CD14-positive monocyte (primary cell): ENCODE measurements around the gene C12orf56. TPM values are rescaled to one million over a fixed set of nuclear protein-coding genes. Genes with fewer than 3 reads are reported as not detected.

Experiments
- DNase-seq, 3 donors: peaks; one replicate each; pipeline ENCODE4 v3.0.0-alpha.2; 2011 to 2022
- H2AFZ ChIP-seq: 2 replicates; pipeline ENCODE4 v1.6.0; 2012; ENCODE audit warnings: mild to moderate bottlenecking, low read depth, low read length, inconsistent platforms; ENCODE audit not compliant: insufficient read depth, poor library complexity, severe bottlenecking
- H3K27ac ChIP-seq, 2 donors: 1 replicate in 1 of 2; 2 replicates in 1 of 2; pipeline ENCODE4 v1.5.1; 2012 to 2013; ENCODE audit warnings: low read length in 2 of 2, control low read depth in 1 of 2, inconsistent platforms in 1 of 2, low read depth in 1 of 2, mild to moderate bottlenecking in 1 of 2
- H3K27me3 ChIP-seq, 2 donors: one replicate each; pipeline versions ENCODE4 v1.6.0 to v1.6.1; 2011 to 2013; ENCODE audit warnings: low read length in 2 of 2; ENCODE audit not compliant: control insufficient read depth in 2 of 2, insufficient read depth in 2 of 2
- H3K36me3 ChIP-seq, 2 donors: replicated peaks in 1 of 2; 1 replicate in 1 of 2; 2 replicates in 1 of 2; pipeline versions ENCODE4 v1.5.1 to v1.6.1; 2012 to 2013; ENCODE audit warnings: low read length in 2 of 2, control low read depth in 1 of 2, inconsistent platforms in 1 of 2, mild to moderate bottlenecking in 1 of 2; ENCODE audit not compliant: insufficient read depth in 2 of 2, control insufficient read depth in 1 of 2
- H3K4me1 ChIP-seq, 2 donors: 1 replicate in 1 of 2; 2 replicates in 1 of 2; pipeline versions ENCODE4 v1.5.1 to v1.6.1; 2012 to 2013; ENCODE audit warnings: low read length in 2 of 2, control low read depth in 1 of 2, inconsistent platforms in 1 of 2, mild to moderate bottlenecking in 1 of 2, moderate library complexity in 1 of 2; ENCODE audit not compliant: insufficient read depth in 2 of 2, control insufficient read depth in 1 of 2
- H3K4me2 ChIP-seq: replicated peaks from 2 replicates; pipeline ENCODE3; 2012; ENCODE audit warnings: low read length, moderate library complexity, mild to moderate bottlenecking; ENCODE audit not compliant: poor library complexity, severe bottlenecking; ENCODE audit errors: extremely low read depth
- H3K4me3 ChIP-seq, 3 experiments: fragments of 200-600 bp in 1 of 3; sonication (generic) in 1 of 3; replicated peaks in 1 of 3; 1 replicate in 2 of 3; 2 replicates in 1 of 3; pipeline ENCODE4 v1.5.1; 2011 to 2013; ENCODE audit warnings: low read length in 3 of 3, mild to moderate bottlenecking in 3 of 3, control low read depth in 2 of 3, low read depth in 2 of 3, inconsistent platforms in 1 of 3, moderate library complexity in 1 of 3
- H3K79me2 ChIP-seq: 2 replicates; pipeline ENCODE4 v1.6.0; 2012; ENCODE audit warnings: mild to moderate bottlenecking, control low read depth, inconsistent platforms, low read length, moderate library complexity; ENCODE audit not compliant: insufficient read depth
- H3K9ac ChIP-seq: 2 replicates; pipeline ENCODE4 v1.6.0; 2017; ENCODE audit warnings: low read length, mild to moderate bottlenecking; ENCODE audit not compliant: insufficient read depth, poor library complexity, severe bottlenecking
- H3K9me3 ChIP-seq, 2 donors: replicated peaks in 1 of 2; 1 replicate in 1 of 2; 2 replicates in 1 of 2; pipeline versions ENCODE4 v1.5.1 to v1.6.1; 2012 to 2013; ENCODE audit warnings: low read length in 2 of 2, control low read depth in 1 of 2; ENCODE audit not compliant: control insufficient read depth in 1 of 2, insufficient read depth in 1 of 2
- H4K20me1 ChIP-seq: 2 replicates; pipeline ENCODE4 v1.6.0; 2012; ENCODE audit warnings: mild to moderate bottlenecking, low read length, control low read depth, moderate library complexity; ENCODE audit not compliant: insufficient read depth
- H3K27ac Mint-ChIP-seq, 7 donors: one replicate each; pipeline ENCODE4 v1.8.0; 2020; ENCODE audit warnings: mild to moderate bottlenecking in 7 of 7, mixed read lengths in 7 of 7, moderate library complexity in 6 of 7, inconsistent platforms in 2 of 7
- H3K27me3 Mint-ChIP-seq, 3 donors: one replicate each; pipeline ENCODE4 v1.8.0; 2021 to 2022; ENCODE audit warnings: low read depth in 3 of 3, mild to moderate bottlenecking in 3 of 3, mixed read lengths in 3 of 3, moderate library complexity in 3 of 3, inconsistent platforms in 1 of 3
- H3K36me3 Mint-ChIP-seq, 2 donors: one replicate each; pipeline ENCODE4 v1.8.0; 2020; ENCODE audit warnings: mixed read lengths in 2 of 2, inconsistent platforms in 1 of 2, mild to moderate bottlenecking in 1 of 2
- H3K4me1 Mint-ChIP-seq: one replicate; pipeline ENCODE4 v1.8.0; 2020; ENCODE audit warnings: mild to moderate bottlenecking, mixed read lengths
- H3K4me3 Mint-ChIP-seq, 2 donors: one replicate each; pipeline ENCODE4 v1.8.0; 2020; ENCODE audit warnings: mild to moderate bottlenecking in 2 of 2, mixed read lengths in 2 of 2, moderate library complexity in 1 of 2
- H3K9me3 Mint-ChIP-seq, 7 donors: one replicate each; pipeline ENCODE4 v1.8.0; 2020 to 2022; ENCODE audit warnings: mixed read lengths in 7 of 7, mild to moderate bottlenecking in 6 of 7, moderate library complexity in 6 of 7, inconsistent platforms in 2 of 7
- CTCF ChIP-seq: fragments of 200-600 bp; IDR thresholded peaks from one replicate; pipeline ENCODE4 v1.8.0; 2022; ENCODE audit warnings: antibody characterized with exemption, mild to moderate bottlenecking
- WGBS: methylation state at CpG from one replicate; pipeline ENCODE4 v1.1.5; 2013; ENCODE audit warnings: missing lambda C conversion rate; ENCODE audit not compliant: insufficient coverage; 5-methylcytosine and 5-hydroxymethylcytosine counted together
- intact Hi-C, 2 donors: fragments of 100-400 bp; cut with micrococcal nuclease; formaldehyde crosslinking; loops; one replicate each; pipeline versions ENCODE4 v1.15.0 to v1.15.1; 2023
- polyA plus RNA-seq, 3 donors: library from polyadenylated mRNA; depleted of rRNA in 1 of 3; unstranded in 2 of 3; stranded (reverse) in 1 of 3; fragments of 300-500 nt in 2 of 3; fragments of >200 nt in 1 of 3; fragmentation: Illumina TruSeq in 2 of 3; gene quantifications; 1 replicate in 2 of 3; 2 replicates in 1 of 3; pipeline ENCODE4 v1.2.3, GENCODE V29; 2012 to 2021

Gene C12orf56
- polyA plus RNA-seq, 3 donors: not detected

- Mint-ChIP-seq H3K36me3 (no peaks in the 10 kb centered on the region), H3K9me3 (peaks cover 0 to 5% (median 2%) of the 10 kb centered on the region in 7 donors), H3K27ac (no peak overlapping the region), H3K4me3 (no peak overlapping the region), H3K27me3 (peaks cover 21 to 24% (median 22%) of the 10 kb centered on the region in 3 donors), H3K4me1 (peaks cover 4% of the 10 kb centered on the region)
- no peak overlapping the region for H3K9ac ChIP-seq
- no peaks in the 10 kb centered on the region for H3K9me3 ChIP-seq
- no peaks in the 10 kb centered on the region for H4K20me1 ChIP-seq
- no CpG with 5 or more reads among the region's 2 CpGs for WGBS
- H3K4me3 ChIP-seq: no peak overlapping the region
- H3K79me2 ChIP-seq: no peaks in the 10 kb centered on the region
- H3K36me3 ChIP-seq: no peaks in the 10 kb centered on the region
- H3K4me1 ChIP-seq: peaks cover 0 to 1% of the 10 kb centered on the region in 2 donors
- no peak for DNase-seq
- H3K4me2 ChIP-seq: no peak overlapping the region
- TF ChIP-seq CTCF: no peak
- H3K27ac ChIP-seq: no peak overlapping the region
- H2AFZ ChIP-seq: no peak overlapping the region
- H3K27me3 ChIP-seq: peaks cover 10 to 18% of the 10 kb centered on the region in 2 donors
- intact Hi-C loops: no loop called here
Observed at GRCh38 chr12:64395739-64396138, 5.2 kb upstream of the C12orf56 start.

DNA sequence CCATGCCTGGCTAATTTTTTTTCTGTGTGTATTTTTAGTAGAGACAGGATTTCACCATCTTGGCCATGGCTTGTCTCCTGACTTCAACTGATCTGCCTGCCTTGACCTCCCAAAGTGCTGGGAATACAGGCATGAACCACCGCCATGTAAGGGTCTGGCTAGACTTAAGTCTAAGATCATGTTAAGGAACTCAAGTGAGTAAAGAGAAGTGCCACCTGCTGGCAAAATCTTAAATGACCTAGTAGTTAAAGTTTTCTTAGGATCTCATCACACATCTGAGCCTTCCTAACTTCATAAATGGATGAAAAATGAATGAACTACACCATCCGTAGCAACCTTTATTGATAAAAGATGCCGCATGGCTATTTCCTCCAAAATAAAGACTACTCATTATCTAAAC lies 1.7 kb upstream of the C12orf56 start:
- Histone ChIP-seq H3K9ac (no peak overlapping the region), H3K27ac (no peak overlapping the region), H3K4me1 (peaks cover 4 to 10% of the 10 kb centered on the region in 2 donors), H3K4me2 (no peak overlapping the region), H4K20me1 (no peaks in the 10 kb centered on the region), H3K4me3 (no peak overlapping the region), H2AFZ (no peak overlapping the region), H3K27me3 (peaks cover 22 to 35% of the 10 kb centered on the region in 2 donors), H3K9me3 (no peaks in the 10 kb centered on the region), H3K36me3 (no peaks in the 10 kb centered on the region), H3K79me2 (no peaks in the 10 kb centered on the region)
- peak in 2 of 3 donors; percentile 15 to 17 for DNase-seq
- H3K36me3 Mint-ChIP-seq: no peaks in the 10 kb centered on the region
- H3K4me1 Mint-ChIP-seq: peaks cover 8% of the 10 kb centered on the region
- peaks cover 24 to 37% (median 35%) of the 10 kb centered on the region in 3 donors for H3K27me3 Mint-ChIP-seq
- intact Hi-C loops: loop anchor here in 1 of 2 donors (5.0 kb wide), 1 partner anchor 115 kb away; no protein-coding TSS in a partner anchor
- H3K27ac Mint-ChIP-seq: no peak overlapping the region
- no CpG with 5 or more reads among the region's 3 CpGs for WGBS
- H3K9me3 Mint-ChIP-seq: peaks cover 0 to 6% (median 2%) of the 10 kb centered on the region in 7 donors
- TF ChIP-seq CTCF: peak; percentile 38
- peak overlapping the region in 1 of 2 donors; percentile 26 for H3K4me3 Mint-ChIP-seq
